Mesothelial cell of epicardium (in vitro differentiated cells): ENCODE data around the gene MANSC1. TPM values are rescaled to one million over a fixed set of nuclear protein-coding genes. Genes with fewer than 3 reads are reported as not detected.
"Not testable (repeated sequence)": the region's sequence is repeated elsewhere in the genome, so short reads cannot be mapped to it uniquely, and the experiment has no call there.

Experiments
- DNase-seq, 2 experiments: peaks; one replicate each; pipeline ENCODE4 v3.0.0; 2021; ENCODE audit warnings: low spot score in 2 of 2; ENCODE audit not compliant: unreplicated experiment in 2 of 2
- H3K27ac Mint-ChIP-seq: 2 replicates; pipeline ENCODE4 v1.8.0; 2021; ENCODE audit warnings: mixed read lengths
- H3K27me3 Mint-ChIP-seq: 2 replicates; pipeline ENCODE4 v1.8.0; 2021; ENCODE audit warnings: low read depth, mixed read lengths
- H3K36me3 Mint-ChIP-seq: 2 replicates; pipeline ENCODE4 v1.8.0; 2021; ENCODE audit warnings: mixed read lengths
- H3K4me1 Mint-ChIP-seq: 2 replicates; pipeline ENCODE4 v1.8.0; 2021; ENCODE audit warnings: mixed read lengths
- H3K4me3 Mint-ChIP-seq: 2 replicates; pipeline ENCODE4 v1.8.0; 2021; ENCODE audit warnings: mild to moderate bottlenecking, moderate library complexity, mixed read lengths
- H3K9me3 Mint-ChIP-seq: 2 replicates; pipeline ENCODE4 v1.8.0; 2021; ENCODE audit warnings: mixed read lengths
- CTCF ChIP-seq: fragments of 200-600 bp; sonication (generic); IDR thresholded peaks from one replicate; pipeline ENCODE4 v1.5.0; 2021; ENCODE audit warnings: antibody characterized with exemption; ENCODE audit not compliant: unreplicated experiment
- total RNA-seq: library from RNA; stranded (reverse); gene quantifications from 3 replicates; pipeline ENCODE4 v1.2.1, GENCODE V29; 2021

MANSC1 gene
- total RNA-seq, 1 donor from 2014 or later = 16.6 TPM

GRCh38 chr12:12353276-12353675 is 3.2 kb upstream of the MANSC1 start:
- no peak overlapping the region for H3K27ac Mint-ChIP-seq
- DNase-seq = no peak
- no peaks in the 10 kb centered on the region for H3K27me3 Mint-ChIP-seq
- H3K9me3 Mint-ChIP-seq = no peaks in the 10 kb centered on the region
- no peaks in the 10 kb centered on the region for H3K36me3 Mint-ChIP-seq
- H3K4me1 Mint-ChIP-seq = peaks cover 23% of the 10 kb centered on the region
- no peak overlapping the region for H3K4me3 Mint-ChIP-seq
- no peak for TF ChIP-seq CTCF

GRCh38 chr12:12351468-12352185 is 1.6 kb upstream of the MANSC1 start:
- H3K9me3 Mint-ChIP-seq, H3K27ac Mint-ChIP-seq, H3K4me3 Mint-ChIP-seq, H3K36me3 Mint-ChIP-seq, DNase-seq, H3K27me3 Mint-ChIP-seq: not testable (repeated sequence)
- peaks cover 14% of the 10 kb centered on the region for H3K4me1 Mint-ChIP-seq

GRCh38 chr12:12350868-12351463 is 924 bp upstream of the MANSC1 start:
- H3K36me3 Mint-ChIP-seq = peaks cover 11% of the 10 kb centered on the region
- H3K4me3 Mint-ChIP-seq = peak overlapping the region; percentile 61
- no peaks in the 10 kb centered on the region for H3K27me3 Mint-ChIP-seq
- peaks cover 12% of the 10 kb centered on the region for H3K4me1 Mint-ChIP-seq
- no peak for TF ChIP-seq CTCF
- peaks cover 9% of the 10 kb centered on the region for H3K9me3 Mint-ChIP-seq
- no peak for DNase-seq
- no peak overlapping the region for H3K27ac Mint-ChIP-seq

- Mint-ChIP-seq H3K27ac (no peak overlapping the region), H3K4me1 (peaks cover 8% of the 10 kb centered on the region), H3K9me3 (no peaks in the 10 kb centered on the region), H3K36me3 (peaks cover 16% of the 10 kb centered on the region), H3K4me3 (no peak overlapping the region), H3K27me3 (no peaks in the 10 kb centered on the region)
- no peak for TF ChIP-seq CTCF
- no peak for DNase-seq
Measured at GRCh38 chr12:12338527-12339168, 11.4 kb downstream of the MANSC1 start.

- Mint-ChIP-seq H3K4me3 (no peak overlapping the region), H3K27ac (no peak overlapping the region), H3K27me3 (no peaks in the 10 kb centered on the region), H3K36me3 (peaks cover 8% of the 10 kb centered on the region), H3K4me1 (peaks cover 28% of the 10 kb centered on the region), H3K9me3 (no peaks in the 10 kb centered on the region)
- DNase-seq = no peak
- TF ChIP-seq CTCF = no peak
Measured at GRCh38 chr12:12336511-12336910, 13.5 kb downstream of the MANSC1 start.

- H3K27ac Mint-ChIP-seq = no peak overlapping the region
Measured at GRCh38 chr12:12336049-12336411, 14.0 kb downstream of the MANSC1 start.

More at GRCh38 chr12:12336049-12336411, 14.0 kb downstream of the MANSC1 start:
- H3K27me3 Mint-ChIP-seq = no peaks in the 10 kb centered on the region
- no peaks in the 10 kb centered on the region for H3K9me3 Mint-ChIP-seq
- TF ChIP-seq CTCF = no peak
- DNase-seq = no peak
- peaks cover 8% of the 10 kb centered on the region for H3K36me3 Mint-ChIP-seq
- peaks cover 33% of the 10 kb centered on the region for H3K4me1 Mint-ChIP-seq
- no peak overlapping the region for H3K4me3 Mint-ChIP-seq
